AG04449 (cell line): Measurements from ENCODE around the gene AEBP1.

Experiments used
- CTCF ChIA-PET: fragments of 350-600 bp; formaldehyde crosslinking; extraction: SDS; loops from one replicate; lab custom pipeline; 2021; ENCODE audit warnings: antibody characterized with exemption; lab: Yijun Ruan, JAX
- POLR2A ChIA-PET: fragments of 400-600, 350-600 bp; formaldehyde crosslinking; extraction: SDS; loops from one replicate; lab custom pipeline; 2020; ENCODE audit warnings: antibody characterized with exemption, inconsistent platforms; lab: Yijun Ruan, JAX
- DNase-seq: peaks from one replicate; pipeline ENCODE4 v3.0.0-alpha.2; 2010; ENCODE audit warnings: low read depth, low spot score
- H3K4me3 ChIP-seq: 2 replicates; pipeline ENCODE4 v1.5.1; 2011; ENCODE audit warnings: low read depth, mild to moderate bottlenecking, control low read depth, low read length
- TF ChIP-seq, protein P1 (sequence below): IDR thresholded peaks from one replicate; pipeline ENCODE4 v1.5.1; 2011; ENCODE audit warnings: mild to moderate bottlenecking, moderate library complexity, low read length, control low read depth, inconsistent platforms; ENCODE audit not compliant: insufficient read depth; ENCODE audit errors: missing control alignments

AEBP1 gene

DNA sequence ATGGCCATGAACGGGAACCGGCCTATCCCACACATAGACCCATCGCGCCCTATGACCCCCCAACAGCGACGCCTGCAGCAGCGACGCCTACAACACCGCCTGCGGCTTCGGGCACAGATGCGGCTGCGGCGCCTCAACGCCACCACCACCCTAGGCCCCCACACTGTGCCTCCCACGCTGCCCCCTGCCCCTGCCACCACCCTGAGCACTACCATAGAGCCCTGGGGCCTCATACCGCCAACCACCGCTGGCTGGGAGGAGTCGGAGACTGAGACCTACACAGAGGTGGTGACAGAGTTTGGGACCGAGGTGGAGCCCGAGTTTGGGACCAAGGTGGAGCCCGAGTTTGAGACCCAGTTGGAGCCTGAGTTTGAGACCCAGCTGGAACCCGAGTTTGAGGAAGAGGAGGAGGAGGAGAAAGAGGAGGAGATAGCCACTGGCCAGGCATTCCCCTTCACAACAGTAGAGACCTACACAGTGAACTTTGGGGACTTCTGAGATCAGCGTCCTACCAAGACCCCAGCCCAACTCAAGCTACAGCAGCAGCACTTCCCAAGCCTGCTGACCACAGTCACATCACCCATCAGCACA, 9.7 kb downstream of the AEBP1 start:
- TF ChIP-seq, protein P1, sequence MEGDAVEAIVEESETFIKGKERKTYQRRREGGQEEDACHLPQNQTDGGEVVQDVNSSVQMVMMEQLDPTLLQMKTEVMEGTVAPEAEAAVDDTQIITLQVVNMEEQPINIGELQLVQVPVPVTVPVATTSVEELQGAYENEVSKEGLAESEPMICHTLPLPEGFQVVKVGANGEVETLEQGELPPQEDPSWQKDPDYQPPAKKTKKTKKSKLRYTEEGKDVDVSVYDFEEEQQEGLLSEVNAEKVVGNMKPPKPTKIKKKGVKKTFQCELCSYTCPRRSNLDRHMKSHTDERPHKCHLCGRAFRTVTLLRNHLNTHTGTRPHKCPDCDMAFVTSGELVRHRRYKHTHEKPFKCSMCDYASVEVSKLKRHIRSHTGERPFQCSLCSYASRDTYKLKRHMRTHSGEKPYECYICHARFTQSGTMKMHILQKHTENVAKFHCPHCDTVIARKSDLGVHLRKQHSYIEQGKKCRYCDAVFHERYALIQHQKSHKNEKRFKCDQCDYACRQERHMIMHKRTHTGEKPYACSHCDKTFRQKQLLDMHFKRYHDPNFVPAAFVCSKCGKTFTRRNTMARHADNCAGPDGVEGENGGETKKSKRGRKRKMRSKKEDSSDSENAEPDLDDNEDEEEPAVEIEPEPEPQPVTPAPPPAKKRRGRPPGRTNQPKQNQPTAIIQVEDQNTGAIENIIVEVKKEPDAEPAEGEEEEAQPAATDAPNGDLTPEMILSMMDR = no peak
- DNase-seq = no peak
- CTCF ChIA-PET = no interaction called here
- no peak overlapping the region for H3K4me3 ChIP-seq
- POLR2A ChIA-PET = interaction anchor here (2.8 kb wide), 1 partner anchor 42 kb away, joined by 8 read pairs; no protein-coding TSS in a partner anchor

DNA sequence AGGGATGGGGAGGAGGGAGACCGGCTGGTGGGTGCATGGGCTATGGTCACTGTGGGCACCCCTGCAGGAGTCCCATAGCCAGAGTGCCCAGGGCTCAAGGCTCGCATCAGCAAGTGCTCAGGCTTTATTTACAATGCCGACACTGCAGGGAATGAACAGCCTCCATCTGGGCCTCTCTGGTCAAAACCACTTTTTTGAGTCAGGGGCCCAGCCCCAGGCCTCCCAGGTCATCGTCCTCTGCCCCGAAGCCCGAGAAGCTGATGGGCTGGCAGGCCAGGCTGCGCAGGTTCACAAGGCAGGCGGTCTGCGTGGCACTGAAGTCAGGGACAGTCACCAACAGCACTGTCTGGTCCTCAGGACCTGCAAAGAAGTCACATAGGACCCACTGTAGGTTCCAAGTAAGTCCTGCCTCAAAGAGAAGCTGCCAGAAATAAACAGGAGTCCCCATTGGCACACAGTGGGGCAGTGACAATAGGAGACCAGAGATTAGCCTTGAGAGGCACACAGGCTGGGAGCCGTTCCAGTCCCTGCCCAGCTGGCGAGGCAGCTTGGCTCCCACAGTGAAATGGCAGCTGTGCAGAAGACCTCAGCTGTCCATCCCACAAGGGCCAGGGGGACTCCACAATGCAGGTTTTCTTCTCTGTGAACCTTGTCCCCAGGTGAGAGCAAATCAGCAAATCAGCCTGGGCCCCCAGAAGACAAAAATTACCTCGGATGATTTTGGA, 10.6 kb downstream of the AEBP1 start:
- ChIA-PET CTCF (interaction anchor here (1.8 kb wide), 1 partner anchor 32 kb away, joined by 6 read pairs; no protein-coding TSS in a partner anchor), POLR2A (interaction anchor here (1.0 to 2.8 kb wide), 2 partner anchors 9 to 42 kb away, joined by 4 to 8 read pairs; no protein-coding TSS in a partner anchor)
- no peak overlapping the region for H3K4me3 ChIP-seq
- TF ChIP-seq, protein P1 = no peak
- no peak for DNase-seq

DNA sequence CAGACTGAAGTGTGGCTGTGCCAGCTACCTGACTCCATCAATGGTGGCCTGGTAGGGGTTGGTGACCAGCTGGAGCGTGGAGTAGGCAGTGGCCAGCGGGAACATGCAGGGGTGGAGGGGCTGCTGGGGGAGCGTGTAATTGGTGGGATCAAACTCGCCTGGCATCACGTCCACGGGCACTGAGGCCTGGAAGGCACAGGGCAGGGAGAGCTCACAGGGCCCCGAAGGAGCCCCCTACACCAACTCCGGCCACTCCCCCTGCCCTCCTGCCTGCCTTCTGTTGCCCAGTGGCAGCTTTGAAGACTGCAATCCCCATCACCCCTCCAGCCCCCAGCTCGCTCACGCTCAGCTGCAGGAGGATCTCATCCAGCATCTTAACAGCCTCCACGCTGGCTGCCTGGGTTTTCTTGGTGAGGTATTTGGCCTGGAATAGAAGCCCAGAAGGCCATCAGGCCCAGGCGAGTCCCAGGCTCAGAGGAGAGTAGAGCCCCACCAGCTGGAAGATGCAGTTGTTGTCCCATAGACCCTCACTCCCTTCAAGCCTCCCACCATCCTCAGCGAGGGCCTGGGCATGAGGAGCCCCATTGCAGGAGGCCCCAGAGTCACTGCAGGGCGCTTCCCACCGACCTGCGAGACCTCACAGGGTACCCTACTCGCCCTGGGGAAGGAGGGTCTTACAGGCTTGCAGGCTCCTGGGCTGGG, 12.1 kb downstream of the AEBP1 start:
- POLR2A ChIA-PET = interaction anchor here (1.0 to 2.8 kb wide), 3 partner anchors 14 to 49 kb away, joined by 3 to 8 read pairs (median 3); no protein-coding TSS in a partner anchor
- CTCF ChIA-PET = interaction anchor here (1.1 to 1.8 kb wide), 4 partner anchors 9 to 45 kb away, joined by 3 to 6 read pairs (median 5); no protein-coding TSS in a partner anchor
- no peak for DNase-seq
- no peak overlapping the region for H3K4me3 ChIP-seq
- TF ChIP-seq, protein P1 = no peak

DNA sequence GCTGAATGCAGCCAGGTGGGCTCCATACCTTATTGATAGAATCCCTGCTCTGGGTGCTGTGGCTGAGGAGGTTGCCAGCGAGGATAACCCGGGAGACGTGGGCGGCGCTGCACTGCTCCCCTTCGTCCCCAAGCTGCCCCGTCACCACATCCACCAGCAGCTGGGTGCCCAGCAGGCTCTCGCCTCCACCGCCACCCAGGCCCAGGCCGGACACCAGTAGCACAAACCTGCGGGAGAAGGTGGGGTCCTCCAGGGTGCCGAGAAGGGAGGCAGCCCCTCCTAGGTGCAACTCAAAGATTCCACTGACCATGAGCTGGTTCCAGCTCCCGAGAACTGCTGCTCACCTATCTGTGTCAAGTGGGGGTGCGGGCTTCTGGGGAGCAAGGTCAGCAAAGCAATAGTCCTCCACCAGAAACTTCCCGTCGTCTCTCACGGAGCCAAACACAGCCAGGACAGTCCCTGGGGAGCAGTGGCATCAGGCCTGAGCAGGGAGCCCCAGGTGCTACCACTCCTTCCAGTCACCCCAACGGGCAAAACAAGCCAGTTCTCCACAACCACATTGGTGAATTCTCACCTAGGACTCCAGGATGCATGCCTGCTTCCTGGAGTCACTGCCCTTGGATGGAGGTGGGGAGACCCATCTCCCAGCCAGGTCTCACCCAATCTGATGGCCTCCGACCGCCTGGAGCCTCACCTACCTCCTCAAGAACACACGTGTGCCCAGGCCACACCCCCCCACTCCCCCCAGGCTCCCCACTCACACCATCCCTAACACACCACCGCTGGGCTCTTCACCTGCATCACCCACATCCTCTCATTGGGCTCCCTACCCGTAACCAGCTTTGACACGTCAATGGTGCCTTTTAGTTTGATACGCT, 12.9 kb downstream of the AEBP1 start:
- TF ChIP-seq, protein P1 = no peak
- DNase-seq = no peak
- no peak overlapping the region for H3K4me3 ChIP-seq
- CTCF ChIA-PET = interaction anchor here (1.1 to 1.7 kb wide), 3 partner anchors 9 to 46 kb away, joined by 3 to 5 read pairs (median 5); no protein-coding TSS in a partner anchor
- POLR2A ChIA-PET = interaction anchor here (0.6 to 2.8 kb wide), 2 partner anchors 9 to 45 kb away, joined by 4 to 8 read pairs; no protein-coding TSS in a partner anchor

DNA sequence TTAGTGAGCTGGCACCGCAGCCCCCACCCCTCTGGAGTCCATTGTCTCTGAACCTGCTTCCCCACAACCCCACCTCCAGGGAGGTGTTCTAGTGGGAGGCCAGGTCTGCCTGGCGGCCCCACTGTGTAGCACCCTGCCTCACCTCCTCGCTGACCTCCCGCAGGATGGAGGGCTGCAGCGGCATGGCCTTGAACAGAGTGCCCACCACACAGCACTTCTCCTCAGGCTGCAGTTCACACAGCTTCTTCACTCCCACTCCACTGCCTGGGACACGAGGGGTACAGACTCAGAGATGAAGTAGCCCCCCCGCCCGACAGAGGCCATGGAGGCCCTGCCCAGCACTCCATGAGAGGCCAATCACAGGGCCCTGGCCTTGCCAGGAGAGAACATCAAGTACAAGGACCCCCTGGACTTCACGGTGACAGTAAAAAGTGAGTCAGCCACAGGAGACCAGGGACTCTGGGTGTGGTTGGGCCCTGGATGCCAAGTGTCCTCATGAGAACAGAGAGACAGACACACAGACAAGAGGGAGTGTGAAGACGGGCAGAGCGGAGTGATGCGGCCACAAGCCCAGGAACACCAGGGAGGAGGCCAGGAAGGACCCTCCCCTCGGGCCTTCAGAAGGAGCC, 13.8 kb downstream of the AEBP1 start:
- H3K4me3 ChIP-seq = no peak overlapping the region
- ChIA-PET POLR2A (no interaction called here), CTCF (interaction anchor here (1.7 kb wide), 1 partner anchor 10 kb away, joined by 5 read pairs; no protein-coding TSS in a partner anchor)
- TF ChIP-seq, protein P1 = no peak
- no peak for DNase-seq
